Activated CD4-positive, alpha-beta memory T cell treated with anti-CD3 and anti-CD28 coated beads for 36 hours (primary cell): ENCODE measurements around the gene ACTR3C. TPM values are rescaled to one million over a fixed set of nuclear protein-coding genes. Genes with fewer than 3 reads are reported as not detected.

ENCODE experiments used
- total RNA-seq, 2 experiments: library from RNA; stranded (reverse); gene quantifications; one replicate each; pipeline ENCODE4 v1.2.3, GENCODE V29; 2021

ACTR3C gene
- total RNA-seq, 2 experiments from 2014 or later, result 8.0 to 8.8 TPM

Other genes with a start within 250 kb of the ACTR3C start
- 10 to 100 TPM; 26.1 to 27.1 TPM for gene LRRC61, start 190 bp downstream of the ACTR3C start, total RNA-seq
- gene RARRES2, start 18.1 kb upstream of the ACTR3C start, total RNA-seq, result not detected
- gene REPIN1, start 45.3 kb upstream of the ACTR3C start, total RNA-seq, result 10 to 100 TPM; 52.3 to 56.9 TPM
- 1 to 10 TPM; 6.0 to 6.8 TPM for gene ZNF775, start 55.8 kb upstream of the ACTR3C start, total RNA-seq
- gene GIMAP8, start 127.1 kb upstream of the ACTR3C start, total RNA-seq, result 10 to 100 TPM; 11.8 TPM
- 10 to 100 TPM; 42.5 to 44.1 TPM for gene GIMAP7, start 191.3 kb upstream of the ACTR3C start, total RNA-seq
- 100 to 1,000 TPM; 128 to 140 TPM for gene GIMAP4, start 243.8 kb upstream of the ACTR3C start, total RNA-seq